NCI-H1417 treated with DMSO at 0.1 percent for 48 hours (cell line): Measurements from ENCODE around the gene MSH5.
"Not testable (repeated sequence)": the region's sequence is repeated elsewhere in the genome, so short reads cannot be mapped to it uniquely, and the experiment has no call there.

ENCODE experiments used
- DNase-seq: peaks from one replicate; lab custom pipeline; 2025; lab: John Stamatoyannopoulos, UW

MSH5 gene

DNA sequence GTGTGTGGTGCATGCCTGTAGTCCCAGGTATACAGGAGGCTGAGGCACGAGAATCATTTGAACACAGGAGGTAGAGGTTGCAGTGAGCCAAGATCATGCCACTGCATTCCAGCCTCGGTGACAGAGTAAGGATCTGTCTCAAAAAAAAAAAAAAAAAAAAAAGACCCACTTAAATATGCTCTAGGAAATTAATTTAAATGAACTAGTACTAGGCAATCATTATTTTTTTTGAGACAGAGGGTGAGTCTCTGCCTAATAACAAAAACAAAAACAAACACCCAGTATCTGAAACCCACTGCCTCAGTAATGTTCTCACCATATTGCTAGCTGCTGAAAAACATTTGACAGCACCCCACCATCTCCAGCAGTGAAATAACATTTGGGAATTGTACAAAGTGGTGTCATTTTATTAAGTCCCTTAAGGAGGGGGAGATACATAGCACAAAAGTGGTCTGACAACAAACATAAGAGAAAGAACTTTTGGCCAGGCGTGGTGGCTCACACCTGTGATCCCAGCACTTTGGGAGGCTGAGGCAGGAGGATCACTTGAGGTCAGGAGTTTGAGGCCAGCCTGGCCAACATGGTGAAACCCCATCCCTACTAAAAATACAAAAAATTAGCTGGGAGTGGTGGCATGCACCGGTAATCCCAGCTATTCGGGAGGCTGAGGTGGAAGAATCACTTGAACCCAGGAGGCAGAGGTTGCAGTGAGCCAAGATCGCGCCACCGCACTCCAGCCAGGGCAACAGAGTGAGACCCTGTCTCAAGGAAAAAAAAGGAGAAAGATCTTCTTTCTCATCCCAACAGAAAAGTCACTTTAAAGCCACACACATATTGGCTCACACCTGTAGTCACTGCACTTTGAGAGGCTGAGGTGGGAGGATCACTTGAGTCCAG lies 61.5 kb downstream of the MSH5 start:
- DNase-seq, result not testable (repeated sequence)

DNA sequence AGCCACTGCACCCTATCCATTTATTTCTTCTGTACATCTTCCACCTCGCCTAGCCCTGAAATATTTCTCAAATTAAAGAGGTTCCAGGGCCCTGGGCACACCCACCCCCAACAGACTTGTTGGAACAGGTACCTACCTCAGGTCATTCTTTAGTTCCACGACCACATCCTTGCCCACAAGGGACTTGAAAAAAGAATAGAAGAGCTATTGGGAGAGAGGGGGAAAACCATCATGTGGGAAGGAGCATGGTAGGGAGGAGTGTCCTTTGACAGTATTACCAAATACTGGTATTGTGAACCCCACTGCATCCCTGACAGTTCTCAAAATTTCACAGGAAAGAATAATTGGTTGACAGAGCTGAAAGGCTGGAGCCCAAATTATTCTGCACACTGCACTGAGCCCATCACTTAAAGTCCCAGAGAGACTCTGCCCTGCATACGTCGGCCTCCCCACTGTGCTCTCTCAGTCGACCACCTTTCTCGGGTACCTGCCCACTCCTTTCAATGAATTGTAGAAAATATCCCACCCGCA lies 66.2 kb downstream of the MSH5 start:
- DNase-seq, result no peak

DNA sequence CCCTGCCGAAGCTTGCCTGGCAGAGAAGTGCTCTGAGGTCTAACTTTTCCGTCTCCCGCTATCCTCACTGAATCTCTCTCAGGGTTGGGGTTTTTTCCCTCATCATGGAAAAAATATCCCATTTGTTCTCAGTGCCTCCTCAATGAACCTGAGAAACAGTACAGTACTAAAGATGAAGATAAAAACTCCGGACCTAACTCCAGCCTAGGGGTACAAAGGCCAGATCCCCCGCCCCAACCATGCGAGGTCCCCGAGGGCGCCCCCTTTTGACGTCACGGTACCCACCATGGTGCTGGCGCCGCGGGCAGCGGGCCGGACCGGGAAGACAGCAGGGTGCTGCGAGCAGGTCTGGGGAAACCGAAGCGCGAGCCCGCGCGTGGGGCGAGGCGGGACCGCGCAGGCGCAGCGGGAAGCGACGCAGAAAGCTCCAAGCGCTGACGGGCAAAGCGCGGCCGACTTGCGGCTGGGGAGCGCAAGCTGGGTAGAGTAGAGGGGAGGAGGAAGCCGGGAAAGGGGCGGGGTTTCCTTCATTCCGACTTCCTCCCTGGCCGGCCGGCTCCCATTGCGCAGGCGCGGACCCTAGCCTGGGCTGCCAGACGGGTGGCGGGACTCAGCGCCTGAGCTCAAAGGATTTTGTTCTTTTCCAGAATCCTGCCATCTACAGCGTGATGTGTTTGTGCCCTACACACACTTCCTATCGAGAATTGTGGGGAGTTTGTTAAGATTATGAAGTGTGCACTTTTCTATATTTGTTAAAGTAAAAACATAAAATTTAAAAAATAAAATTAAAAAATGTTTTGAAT lies 66.9 kb downstream of the MSH5 start, which contains the start of gene LSM2:
Gene LSM2, minus strand, starts transcription at position 497 of the 803 bp plus-strand sequence. Its CDS starts 209 bp downstream, at position 288.
- peak; percentile 67 for DNase-seq

DNA sequence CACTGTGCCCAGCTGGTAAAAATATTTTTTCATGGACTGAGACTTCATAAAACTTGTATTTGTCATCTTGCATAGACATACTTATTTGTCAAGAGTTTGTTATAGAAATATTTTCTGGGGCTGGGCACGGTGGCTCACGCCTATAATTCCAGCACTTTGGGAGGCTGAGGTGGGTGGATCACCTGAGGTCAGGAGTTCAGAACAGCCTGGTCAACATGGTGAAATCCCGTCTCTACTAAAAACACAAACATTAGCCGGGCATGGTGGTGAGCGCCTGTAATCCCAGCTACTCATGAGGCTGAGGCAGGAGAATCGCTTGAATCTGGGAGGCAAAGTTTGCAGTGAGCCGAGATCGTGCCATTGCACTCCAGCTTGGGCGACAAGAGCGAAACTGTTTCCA lies 68.8 kb downstream of the MSH5 start:
- not testable (repeated sequence) for DNase-seq

DNA sequence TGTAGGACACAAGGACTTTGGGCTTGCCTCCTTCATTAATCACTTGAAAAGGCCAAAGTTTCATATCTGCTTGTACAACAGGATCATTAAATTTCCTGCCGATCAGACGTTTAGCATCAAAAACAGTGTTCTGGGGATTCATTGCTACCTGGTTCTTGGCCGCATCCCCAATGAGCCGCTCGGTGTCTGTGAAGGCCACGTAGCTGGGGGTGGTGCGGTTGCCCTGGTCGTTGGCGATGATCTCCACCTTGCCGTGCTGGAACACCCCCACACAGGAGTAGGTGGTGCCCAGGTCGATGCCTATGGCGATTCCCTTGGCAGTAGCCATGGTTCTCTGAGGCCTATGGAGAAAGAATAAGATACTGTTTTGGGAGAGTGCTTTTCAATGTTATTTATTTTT lies 71.8 kb downstream of the MSH5 start:
- DNase-seq, result no peak
